HG02981 (cell line): ENCODE measurements around the gene PSMB7.

Experiments used
- ATAC-seq: cut with Tn5 transposase; IDR thresholded peaks from one replicate; pipeline ENCODE4 v1.9.1; 2021; ENCODE audit warnings: mild to moderate bottlenecking, moderate library complexity; ENCODE audit not compliant: unreplicated experiment

PSMB7 gene

GRCh38 chr9:124415102-124415851, at the start of gene PSMB7:
PSMB7 (minus strand) TSS chr9:124415442; CDS start chr9:124415425, 17 bp downstream.
- peak; percentile 90 for ATAC-seq

- no peak for ATAC-seq
These were observed 47.5 kb upstream of the PSMB7 start for GRCh38 chr9:124462739-124463138.

DNA sequence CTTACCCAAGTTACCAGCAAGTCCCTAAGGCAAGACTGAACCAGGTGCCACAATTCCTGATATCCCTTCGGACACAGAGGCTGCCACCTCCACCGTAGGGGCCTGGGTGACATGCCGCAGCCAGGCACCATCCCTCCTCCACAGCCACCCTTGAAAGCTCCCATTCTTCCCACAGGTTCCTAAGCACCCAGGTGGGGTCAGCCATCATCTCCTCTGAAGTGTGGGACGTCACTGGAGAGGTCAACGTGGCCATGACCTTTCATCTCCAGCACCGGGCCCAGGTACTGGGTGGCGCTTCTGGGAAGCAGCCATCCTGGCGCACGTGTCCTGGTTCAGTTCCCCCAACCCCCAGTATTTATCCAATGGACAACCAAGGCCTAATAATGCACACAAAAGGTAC, 43.2 kb upstream of the PSMB7 start:
- no peak for ATAC-seq

GRCh38 chr9:124457887-124458431, 42.7 kb upstream of the PSMB7 start:
- no peak for ATAC-seq

DNA sequence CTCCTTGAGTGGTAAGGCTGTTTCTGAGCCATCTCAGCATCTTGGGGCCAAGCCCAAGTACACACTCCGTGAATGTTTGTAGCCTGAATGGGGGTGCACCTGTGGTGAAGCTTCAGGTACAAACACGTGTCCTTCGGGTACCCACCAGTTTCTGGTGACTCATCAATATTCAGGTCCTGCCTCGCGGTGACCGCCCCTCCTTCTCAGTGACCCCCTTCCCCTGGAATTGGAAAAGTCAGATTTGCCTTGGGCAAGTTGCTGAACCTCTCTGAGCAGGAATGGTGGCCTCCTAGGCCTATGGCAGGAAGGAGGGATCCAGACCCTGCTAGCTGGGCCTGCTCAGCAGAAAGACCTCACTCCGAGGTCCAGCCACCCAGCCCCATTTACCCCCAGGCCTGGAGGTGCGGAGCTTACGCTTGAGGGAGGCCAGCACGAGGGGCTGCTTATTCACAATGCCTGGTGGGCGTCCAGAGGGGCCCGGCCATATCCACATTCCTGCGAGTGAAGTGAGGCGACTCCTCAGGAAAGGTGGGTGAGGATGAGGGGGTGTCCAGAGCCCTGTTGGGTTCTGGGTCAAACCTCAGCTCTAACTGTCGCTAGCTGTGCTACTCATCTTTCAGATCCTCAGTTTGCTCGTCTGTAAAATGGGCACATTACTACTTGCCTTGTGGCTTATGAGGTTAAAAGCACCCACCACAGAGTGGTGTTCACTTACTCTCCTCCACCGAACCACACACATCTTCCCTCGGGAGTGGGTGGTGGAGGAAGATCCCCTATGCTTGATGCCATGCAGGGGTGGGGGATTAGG, 42.0 kb upstream of the PSMB7 start:
- ATAC-seq = no peak

DNA sequence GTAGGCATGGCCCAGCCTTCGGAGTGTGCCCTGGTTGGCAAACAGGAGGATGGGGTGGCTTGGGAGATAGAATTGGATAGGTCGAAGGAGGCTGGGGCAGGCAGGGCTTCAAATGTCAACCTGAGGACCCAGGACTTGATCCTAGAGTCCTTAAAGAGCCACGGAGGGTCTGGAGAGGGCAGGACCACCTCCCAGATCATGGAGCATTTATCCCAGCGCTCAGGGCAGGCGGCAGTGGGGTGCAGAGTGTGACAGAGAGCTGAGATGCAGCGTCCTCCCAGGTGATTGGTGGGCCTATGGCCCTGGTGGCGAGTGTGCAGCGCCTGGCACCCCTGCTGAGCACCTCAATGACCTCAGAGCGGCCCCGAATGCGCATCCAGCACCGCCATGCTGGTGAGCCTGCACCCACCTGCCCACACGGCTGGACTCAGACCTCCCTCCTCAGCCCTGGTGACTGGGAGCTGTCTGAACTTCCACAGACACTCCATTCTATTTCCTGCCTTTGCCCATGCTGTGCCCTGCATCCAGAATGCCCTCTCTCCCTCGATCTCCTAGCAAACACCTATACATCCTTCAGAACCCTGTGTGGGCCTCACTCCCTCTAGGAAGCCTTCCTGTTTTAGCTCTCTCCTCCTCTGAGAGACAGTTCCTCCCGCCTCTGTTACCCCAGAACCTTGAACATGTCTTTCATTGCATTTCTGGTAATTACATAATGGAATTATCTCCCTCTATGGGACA, 41.3 kb upstream of the PSMB7 start:
- ATAC-seq = no peak

DNA sequence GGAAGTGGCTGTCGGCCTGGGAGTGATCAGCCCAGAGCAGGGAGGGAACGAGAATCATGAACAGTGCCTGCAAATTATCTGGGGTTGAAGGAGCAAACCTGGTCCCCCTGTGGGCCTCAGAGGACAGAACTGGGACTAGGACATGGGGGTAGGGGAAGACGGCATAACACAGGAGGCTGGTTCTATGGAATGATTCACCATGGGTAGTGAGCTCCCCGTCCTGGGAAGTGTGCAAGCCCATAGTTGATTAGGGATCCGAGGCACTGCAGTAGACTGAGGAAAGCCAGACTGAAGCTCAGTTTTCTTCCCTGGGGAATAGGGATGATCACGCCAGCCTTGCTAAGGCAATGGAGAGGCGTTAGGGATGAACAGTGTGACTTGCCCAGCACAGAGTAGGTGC, 40.6 kb upstream of the PSMB7 start:
- ATAC-seq = no peak

DNA sequence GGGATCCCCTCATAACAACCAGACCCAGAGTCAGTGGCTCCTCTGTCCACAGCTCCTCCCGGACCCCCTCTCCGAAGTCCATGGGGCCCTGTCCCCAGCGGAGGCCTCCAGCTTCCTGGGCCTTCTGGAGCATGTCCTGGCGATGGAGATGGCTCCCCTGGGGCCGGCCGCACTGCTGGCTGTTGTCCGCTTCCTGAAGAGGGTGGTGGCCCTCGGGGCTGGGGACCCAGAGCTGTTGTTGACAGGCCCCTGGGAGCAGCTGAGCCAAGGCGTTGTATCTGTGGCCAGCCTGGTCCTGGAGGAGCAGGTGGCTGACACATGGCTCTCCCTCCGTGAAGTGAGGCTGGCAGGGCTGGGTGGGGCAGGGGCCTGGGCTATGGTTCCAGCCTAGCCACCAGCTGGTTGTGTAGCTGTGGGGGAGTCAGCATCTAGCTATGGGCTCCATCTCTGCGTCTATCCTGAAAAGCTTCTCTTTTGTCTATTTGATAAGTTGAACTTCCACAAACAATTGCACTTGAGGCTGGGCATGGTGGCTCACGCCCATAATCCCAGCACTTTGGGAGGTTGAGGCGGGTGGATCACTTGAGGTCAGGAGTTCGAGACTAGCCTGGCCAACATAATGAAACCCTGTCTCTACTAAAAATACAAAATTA, 39.7 kb upstream of the PSMB7 start:
- no peak for ATAC-seq

- ATAC-seq = no peak
These were observed 39.1 kb upstream of the PSMB7 start for GRCh38 chr9:124454296-124454695.

DNA sequence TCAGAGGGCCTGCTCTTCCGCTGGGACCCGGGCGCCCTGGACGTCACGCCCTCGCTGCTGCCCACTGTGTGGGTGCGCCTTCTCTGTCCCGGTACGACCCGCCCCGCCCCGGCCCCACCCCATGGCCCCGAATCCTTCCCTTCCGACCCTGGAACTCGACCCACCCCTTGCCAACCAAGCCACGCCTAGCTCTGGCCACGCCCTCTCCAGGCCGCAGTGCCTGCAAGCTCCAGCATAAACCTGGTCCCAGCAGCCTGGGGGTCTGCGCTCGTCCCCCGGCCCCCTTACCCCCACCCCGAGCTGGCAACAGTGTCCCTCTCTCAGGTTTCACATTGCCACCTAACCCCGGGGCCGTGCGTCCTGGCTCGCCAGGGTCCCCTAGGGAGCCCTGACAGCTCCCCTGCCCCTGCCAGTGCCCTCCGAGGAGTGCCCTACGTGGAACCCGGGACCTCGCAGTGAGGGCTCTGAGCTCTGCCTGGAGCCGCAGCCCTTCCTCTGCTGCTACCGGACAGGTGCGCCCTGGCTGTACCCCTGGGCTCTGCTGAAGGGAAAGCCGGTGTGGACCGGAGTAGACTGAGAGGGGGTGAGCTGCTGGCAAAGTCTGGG, 38.4 kb upstream of the PSMB7 start:
- no peak for ATAC-seq

DNA sequence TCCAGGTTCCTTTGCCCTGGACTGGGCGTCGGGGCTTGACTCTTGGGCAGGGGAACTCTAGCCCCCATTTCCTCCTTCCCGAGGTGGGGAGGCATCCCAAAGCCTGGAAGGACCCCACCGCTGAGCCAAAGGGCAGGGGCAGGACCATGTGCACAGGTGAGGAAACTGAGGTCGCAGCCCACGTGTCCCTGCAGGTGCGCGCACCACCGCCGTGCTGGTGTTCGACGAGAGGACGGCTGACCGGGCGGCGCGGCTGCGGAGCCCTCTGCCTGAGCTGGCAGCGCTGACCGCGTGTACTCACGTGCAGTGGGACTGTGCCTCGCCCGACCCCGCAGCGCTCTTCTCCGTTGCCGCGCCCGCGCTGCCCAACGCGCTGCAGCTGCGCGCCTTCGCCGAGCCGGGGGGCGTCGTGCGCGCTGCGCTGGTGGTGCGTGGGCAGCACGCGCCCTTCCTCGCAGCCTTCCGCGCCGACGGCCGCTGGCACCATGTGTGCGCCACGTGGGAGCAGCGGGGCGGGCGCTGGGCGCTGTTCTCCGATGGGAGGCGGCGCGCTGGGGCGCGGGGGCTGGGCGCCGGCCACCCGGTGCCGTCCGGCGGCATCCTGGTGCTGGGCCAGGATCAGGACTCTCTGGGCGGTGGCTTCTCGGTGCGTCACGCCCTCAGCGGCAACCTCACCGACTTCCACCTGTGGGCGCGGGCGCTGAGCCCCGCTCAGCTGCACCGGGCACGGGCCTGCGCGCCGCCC, 37.8 kb upstream of the PSMB7 start:
- no peak for ATAC-seq

- ATAC-seq = no peak
These were observed 37.1 kb upstream of the PSMB7 start for GRCh38 chr9:124452326-124452725.

DNA sequence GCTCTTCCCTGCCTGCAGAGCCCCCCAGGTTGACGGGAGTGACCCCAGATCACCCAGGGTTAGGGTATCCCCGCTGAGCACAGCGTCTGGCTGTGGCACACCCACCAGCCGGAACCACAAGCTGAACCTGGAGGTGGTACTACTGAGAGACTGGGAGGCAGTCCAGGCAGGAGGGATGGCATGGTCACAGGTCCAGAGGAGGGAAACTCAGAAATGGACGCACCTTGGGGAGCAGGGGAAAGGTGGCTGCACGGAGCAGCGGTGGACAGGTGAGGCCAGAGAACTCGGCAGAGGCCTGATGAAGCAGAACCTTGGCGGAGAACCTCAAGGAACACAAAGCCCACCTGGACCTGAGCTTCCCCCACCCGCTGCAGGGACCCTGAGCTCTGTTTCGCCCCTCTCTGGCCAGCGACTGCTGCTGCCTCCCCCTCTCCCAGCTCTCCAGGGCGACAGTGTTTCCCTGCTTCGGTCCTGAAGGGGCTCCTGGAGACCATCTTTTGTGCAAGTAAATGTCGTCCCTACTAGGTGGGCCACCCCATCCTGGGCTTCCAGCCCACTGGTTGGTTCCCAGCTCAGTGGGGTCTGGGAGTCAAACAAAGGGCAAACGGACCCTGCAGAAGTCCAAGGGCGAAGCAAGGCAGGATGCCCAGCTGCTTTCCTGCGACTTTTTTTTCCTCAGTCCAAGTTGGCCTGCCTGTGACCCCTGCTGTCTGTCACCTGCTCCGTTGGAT, 35.9 kb upstream of the PSMB7 start:
- ATAC-seq = no peak

- no peak for ATAC-seq
These were observed 35.1 kb upstream of the PSMB7 start, which contains the start of gene ADGRD2 for GRCh38 chr9:124450241-124450924. ADGRD2 (plus strand) TSS chr9:124450451; CDS start chr9:124451667, 1,216 bp downstream.

GRCh38 chr9:124449381-124450151, 34.3 kb upstream of the PSMB7 start:
- no peak for ATAC-seq

DNA sequence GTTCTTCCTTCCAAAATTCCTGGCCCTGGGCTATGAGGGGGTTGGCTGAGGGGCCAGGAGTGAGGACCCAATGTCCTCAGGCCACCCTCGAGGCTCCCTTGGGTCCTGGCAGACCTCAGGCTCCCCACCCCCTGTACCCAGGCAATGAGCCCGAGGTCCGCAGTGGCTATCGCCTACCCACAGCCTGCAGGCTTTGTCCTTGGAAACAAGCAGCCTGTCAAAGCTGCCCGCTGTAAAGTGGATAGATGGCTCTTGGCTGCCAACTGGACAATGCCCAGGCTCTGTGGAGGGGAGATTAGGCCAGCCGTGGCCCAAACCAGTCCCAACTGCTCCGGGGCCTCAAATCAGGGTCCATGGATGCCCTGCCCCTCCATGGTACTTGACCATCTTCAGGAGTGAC, 32.8 kb upstream of the PSMB7 start:
- ATAC-seq = no peak

DNA sequence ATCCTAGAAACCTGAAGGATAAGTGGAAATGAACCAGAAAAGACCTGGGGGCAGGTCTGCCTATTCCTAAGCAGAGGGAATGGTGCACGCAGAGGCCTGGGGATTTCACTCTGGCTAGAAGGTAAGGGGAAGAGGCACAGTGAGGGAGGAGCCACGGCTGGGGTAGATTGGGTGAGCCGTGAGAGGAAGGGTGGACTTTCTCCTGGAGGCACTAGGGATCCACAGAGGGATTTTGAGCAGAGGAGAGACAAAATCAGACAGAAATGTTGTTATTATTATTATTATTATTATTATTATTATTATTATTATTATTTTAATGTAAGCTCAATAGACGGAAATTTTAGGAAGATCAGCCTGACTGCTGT, 32.0 kb upstream of the PSMB7 start:
- no peak for ATAC-seq

DNA sequence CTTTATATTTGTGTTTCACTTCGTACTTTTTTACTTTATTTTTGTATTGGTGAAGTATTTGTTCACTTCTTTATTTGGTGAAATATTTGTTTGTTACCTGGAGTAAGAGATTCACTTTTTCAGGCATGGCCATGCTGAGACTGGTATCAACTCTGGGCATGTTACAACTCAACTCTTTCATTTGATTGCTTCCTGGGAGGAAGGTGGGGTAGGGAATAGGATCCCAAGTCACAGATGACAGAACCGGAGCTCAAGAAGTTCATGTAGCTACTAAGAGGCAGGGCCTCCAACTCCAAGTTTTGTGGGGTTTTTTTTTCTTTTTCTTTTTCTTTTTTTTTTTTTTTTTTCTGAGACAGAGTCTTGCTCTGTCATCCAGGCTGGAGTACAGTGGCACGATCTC, 28.9 kb upstream of the PSMB7 start:
- no peak for ATAC-seq
